GM12873 (cell line): ENCODE measurements around the gene KRTAP3-1.
"Not testable (repeated sequence)": the region's sequence is repeated elsewhere in the genome, so short reads cannot be mapped to it uniquely, and the experiment has no call there.

ENCODE experiments used
- TF ChIP-seq, protein P1 (sequence below): IDR thresholded peaks from 2 replicates; pipeline ENCODE4 v1.5.1; 2012; ENCODE audit warnings: low read depth, mild to moderate bottlenecking, moderate library complexity, low read length, control low read depth; ENCODE audit not compliant: insufficient read depth; ENCODE audit errors: missing control alignments

Gene KRTAP3-1

DNA sequence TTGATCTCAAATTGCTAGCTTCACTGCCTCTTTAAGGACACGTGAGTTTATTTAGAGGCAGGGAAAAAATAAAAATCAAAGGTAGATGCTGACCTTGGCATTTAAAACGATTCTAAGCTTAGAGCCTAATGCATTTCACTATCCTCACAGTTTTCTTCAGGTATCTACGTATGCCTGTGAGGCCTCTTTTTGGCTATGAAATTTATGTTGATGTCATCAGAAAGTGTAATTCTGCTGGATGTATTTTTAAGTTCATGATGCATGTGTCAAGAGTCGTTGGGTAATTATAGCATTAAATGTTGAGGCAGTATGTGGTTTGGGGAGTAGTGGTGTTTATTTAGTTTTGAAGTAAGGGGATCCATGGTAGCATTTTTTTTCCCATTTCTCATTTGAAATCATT is 5.0 kb downstream of the KRTAP3-1 start:
- TF ChIP-seq, protein P1, sequence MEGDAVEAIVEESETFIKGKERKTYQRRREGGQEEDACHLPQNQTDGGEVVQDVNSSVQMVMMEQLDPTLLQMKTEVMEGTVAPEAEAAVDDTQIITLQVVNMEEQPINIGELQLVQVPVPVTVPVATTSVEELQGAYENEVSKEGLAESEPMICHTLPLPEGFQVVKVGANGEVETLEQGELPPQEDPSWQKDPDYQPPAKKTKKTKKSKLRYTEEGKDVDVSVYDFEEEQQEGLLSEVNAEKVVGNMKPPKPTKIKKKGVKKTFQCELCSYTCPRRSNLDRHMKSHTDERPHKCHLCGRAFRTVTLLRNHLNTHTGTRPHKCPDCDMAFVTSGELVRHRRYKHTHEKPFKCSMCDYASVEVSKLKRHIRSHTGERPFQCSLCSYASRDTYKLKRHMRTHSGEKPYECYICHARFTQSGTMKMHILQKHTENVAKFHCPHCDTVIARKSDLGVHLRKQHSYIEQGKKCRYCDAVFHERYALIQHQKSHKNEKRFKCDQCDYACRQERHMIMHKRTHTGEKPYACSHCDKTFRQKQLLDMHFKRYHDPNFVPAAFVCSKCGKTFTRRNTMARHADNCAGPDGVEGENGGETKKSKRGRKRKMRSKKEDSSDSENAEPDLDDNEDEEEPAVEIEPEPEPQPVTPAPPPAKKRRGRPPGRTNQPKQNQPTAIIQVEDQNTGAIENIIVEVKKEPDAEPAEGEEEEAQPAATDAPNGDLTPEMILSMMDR: no peak

DNA sequence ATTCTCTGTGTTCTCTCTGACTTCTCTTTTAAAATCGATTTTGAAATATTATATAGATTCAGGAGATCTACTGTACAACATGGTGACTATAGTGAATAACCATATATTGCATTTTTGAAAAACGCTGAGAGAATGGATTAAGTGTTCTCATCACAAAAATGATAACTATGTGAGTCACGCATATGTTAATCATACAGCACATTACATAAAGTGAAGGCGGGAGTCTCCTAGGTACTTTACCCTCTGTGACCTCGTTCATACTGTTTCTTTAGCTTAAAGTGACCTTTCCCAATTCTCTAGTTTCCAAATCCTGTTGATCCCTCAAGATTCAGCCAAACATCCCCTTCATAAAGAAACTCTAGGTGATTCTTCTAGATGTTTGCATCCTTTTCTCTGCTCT is 6.1 kb downstream of the KRTAP3-1 start:
- TF ChIP-seq, protein P1: no peak

DNA sequence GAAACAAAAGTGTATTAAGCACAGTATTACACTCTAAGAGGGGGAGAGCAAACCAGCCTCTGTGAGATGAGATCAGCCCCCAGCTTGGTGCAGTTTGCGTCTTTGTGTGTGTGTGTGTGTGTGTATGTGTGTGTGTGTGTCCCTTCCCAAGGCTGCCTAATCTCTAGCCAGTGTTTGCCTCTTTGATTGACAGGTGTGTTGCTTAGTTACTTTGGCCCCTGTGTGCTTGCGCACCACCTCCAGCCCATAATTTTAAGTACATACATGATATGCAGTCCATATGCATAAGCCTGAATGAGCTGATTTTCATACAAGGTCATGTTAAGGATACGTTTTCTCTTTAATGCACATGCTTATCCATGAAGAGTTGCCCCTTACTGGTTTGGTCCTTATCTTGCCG is 7.1 kb downstream of the KRTAP3-1 start:
- TF ChIP-seq, protein P1: no peak

DNA sequence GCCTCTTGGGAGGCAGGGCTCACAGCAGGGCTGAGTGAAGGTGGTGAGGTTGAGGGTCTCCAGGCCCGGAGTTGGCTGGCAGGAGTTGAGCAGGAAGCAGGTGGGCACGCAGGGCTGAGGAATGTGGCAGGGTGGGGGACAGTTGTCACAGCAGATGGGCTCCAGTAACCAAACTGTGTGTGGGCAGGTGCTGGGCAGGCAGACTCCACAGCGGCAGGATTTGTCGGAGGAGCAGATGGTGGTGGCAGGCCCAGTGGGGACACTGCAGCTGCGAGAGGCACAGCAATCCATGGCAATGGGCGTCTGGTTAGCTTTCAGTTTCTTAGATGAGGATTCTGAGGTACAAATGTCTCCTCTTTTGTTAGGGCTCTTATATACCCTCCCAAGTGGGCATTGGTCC is 9.4 kb downstream of the KRTAP3-1 start, which contains the start of gene KRTAP3-2:
KRTAP3-2 (minus strand) TSS at position 344 of the 400 bp plus-strand sequence; CDS start at position 291, 53 bp downstream.
- TF ChIP-seq, protein P1: not testable (repeated sequence)

DNA sequence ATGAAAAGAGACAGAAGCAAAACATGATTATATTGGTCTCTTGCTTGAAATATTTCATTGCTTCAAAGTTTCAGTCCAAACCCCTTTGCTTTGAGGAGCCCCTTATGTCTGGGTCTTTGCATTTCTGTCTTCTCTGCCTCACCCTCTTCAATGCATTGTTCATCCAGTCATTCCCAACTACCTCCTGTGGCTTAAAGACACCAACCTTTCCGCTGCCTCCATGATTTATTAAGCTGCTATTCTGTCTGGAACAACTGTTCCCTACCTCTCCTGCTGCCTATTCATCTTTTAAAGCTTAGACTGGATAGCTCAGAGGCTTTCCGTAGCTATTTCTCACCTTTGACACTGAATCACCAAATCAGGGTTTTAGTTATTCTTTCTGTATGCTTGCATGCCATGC is 11.6 kb downstream of the KRTAP3-1 start:
- TF ChIP-seq, protein P1: no peak

DNA sequence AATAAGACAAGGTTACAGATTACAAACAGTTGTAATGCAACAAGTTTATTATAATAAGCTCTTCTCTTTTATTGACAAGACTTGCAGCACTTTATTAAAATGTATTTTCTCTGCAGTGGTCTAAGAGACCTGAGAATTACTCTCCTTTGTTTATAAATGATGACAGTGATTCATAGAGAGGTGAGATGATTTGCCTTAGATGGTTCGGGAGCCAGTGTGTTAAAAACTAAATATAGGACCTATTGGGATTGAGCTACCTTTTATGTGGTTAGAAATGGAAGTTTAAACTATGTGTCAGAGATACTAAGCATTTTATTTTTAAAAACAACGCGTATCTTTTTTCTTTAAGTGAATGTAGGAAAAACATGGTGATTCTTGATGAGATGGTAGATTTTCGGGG is 12.1 kb downstream of the KRTAP3-1 start:
- TF ChIP-seq, protein P1: no peak

DNA sequence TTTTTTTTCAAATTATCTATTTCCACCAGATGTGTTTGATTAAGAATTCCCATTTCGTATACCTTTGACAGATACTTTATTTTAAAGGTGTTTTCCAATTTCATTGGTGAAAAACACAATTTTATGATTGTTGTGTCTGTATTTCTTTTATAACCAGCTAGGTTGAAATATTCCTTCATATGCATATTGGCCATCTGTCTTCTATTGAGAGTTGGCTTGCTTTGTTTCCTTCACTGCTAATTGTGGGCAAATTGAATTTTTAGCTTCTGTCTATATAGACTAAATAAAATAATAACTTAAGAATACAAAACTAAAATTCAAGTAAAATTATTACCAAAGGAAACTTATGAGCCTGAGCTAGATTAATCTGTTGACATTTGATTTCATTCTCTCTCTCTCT is 13.8 kb downstream of the KRTAP3-1 start:
- TF ChIP-seq, protein P1: no peak

DNA sequence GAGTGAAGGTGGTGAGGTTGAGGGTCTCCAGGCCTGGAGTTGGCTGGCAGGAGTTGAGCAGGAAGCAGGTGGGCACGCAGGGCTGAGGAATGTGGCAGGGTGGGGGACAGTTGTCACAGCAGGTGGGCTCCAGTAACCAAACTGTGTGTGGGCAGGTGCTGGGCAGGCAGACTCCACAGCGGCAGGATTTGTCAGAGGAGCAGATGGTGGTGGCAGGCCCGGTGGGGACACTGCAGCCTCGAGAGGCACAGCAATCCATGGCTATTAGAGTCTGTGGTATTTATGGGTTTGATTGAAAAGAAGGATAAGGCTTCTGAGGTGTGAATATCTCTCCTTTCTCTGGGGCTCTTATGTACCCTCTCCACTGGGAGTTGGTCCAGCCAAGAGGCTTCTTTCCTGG is 15.1 kb downstream of the KRTAP3-1 start, which contains the start of gene KRTAP3-3:
KRTAP3-3 (minus strand) TSS at position 326 of the 400 bp plus-strand sequence; CDS start at position 259, 67 bp downstream.
- TF ChIP-seq, protein P1: no peak
